HepG2 (cell line): ENCODE results near the gene FGD4.

Experiments used
- ATF1 ChIP-seq: IDR thresholded peaks from 2 replicates; pipeline ENCODE4 v1.6.1; 2016; ENCODE audit warnings: mild to moderate bottlenecking, control low read depth
- KLF6 ChIP-seq: IDR thresholded peaks from 2 replicates; pipeline ENCODE4 v1.8.0; 2016; ENCODE audit warnings: missing biosample characterization, missing genetic modification reagents
- MAFG ChIP-seq: sonication (generic); formaldehyde crosslinking; IDR thresholded peaks from 2 replicates; pipeline ENCODE4 v1.5.1; 2020; ENCODE audit warnings: mild to moderate bottlenecking, missing genetic modification reagents
- NR3C1 ChIP-seq: sonication (generic); formaldehyde crosslinking; IDR thresholded peaks from 2 replicates; pipeline ENCODE4 v1.4.0; 2020; ENCODE audit warnings: missing genetic modification reagents
- RAD21 ChIP-seq: fragments of 450-650 bp; formaldehyde crosslinking; IDR thresholded peaks from 2 replicates; pipeline ENCODE4 v1.5.0; 2020; ENCODE audit warnings: mild to moderate bottlenecking
- YY1 ChIP-seq: IDR thresholded peaks from 2 replicates; pipeline ENCODE4 v1.6.1; 2011; ENCODE audit warnings: low read length, low read depth, moderate library complexity, mild to moderate bottlenecking; ENCODE audit not compliant: insufficient read depth, insufficient replicate concordance
- ZMAT3 ChIP-seq: sonication (generic); formaldehyde crosslinking; conservative IDR thresholded peaks from 2 replicates; pipeline ENCODE4 v1.7.0; 2021; ENCODE audit warnings: missing genetic modification reagents
- TF ChIP-seq, protein P1 (sequence below): sonication (generic); formaldehyde crosslinking; IDR thresholded peaks from 2 replicates; pipeline ENCODE4 v1.8.1; 2022; ENCODE audit warnings: low read depth, mild to moderate bottlenecking, missing genetic modification reagents
- TF ChIP-seq, protein P2 (sequence below): sonication (generic); formaldehyde crosslinking; IDR thresholded peaks from 2 replicates; pipeline ENCODE4 v1.5.0; 2020; ENCODE audit warnings: mild to moderate bottlenecking, missing genetic modification reagents, moderate library complexity
- TF ChIP-seq, protein P3 (sequence below): sonication (generic); formaldehyde crosslinking; IDR thresholded peaks from 2 replicates; pipeline ENCODE4 v1.5.0; 2020; ENCODE audit warnings: mild to moderate bottlenecking, missing genetic modification reagents, borderline replicate concordance
- TF ChIP-seq, protein P4 (sequence below): sonication (generic); formaldehyde crosslinking; IDR thresholded peaks from 2 replicates; pipeline ENCODE4 v1.4.0; 2020; ENCODE audit warnings: missing genetic modification reagents

DNA sequence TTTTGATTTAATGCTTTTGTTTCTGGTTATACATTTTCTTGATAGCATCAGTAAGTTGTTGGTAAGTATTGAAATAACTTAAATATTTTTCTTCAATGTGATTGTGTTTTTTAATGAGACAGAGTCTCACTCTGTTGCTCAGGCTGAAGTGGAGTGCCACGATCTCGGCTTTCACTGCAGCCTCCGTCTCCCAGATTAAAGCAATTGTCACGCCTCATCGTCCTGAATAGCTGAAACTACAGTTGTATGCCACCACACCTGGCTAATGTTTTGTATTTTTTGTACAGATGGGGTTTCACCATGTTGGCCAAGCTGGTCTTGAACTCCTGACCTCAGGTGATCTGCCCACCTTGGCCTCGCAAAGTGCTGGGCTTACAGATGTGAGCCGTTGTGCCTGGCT lies 78.8 kb downstream of the FGD4 start:
- TF ChIP-seq, protein P1, sequence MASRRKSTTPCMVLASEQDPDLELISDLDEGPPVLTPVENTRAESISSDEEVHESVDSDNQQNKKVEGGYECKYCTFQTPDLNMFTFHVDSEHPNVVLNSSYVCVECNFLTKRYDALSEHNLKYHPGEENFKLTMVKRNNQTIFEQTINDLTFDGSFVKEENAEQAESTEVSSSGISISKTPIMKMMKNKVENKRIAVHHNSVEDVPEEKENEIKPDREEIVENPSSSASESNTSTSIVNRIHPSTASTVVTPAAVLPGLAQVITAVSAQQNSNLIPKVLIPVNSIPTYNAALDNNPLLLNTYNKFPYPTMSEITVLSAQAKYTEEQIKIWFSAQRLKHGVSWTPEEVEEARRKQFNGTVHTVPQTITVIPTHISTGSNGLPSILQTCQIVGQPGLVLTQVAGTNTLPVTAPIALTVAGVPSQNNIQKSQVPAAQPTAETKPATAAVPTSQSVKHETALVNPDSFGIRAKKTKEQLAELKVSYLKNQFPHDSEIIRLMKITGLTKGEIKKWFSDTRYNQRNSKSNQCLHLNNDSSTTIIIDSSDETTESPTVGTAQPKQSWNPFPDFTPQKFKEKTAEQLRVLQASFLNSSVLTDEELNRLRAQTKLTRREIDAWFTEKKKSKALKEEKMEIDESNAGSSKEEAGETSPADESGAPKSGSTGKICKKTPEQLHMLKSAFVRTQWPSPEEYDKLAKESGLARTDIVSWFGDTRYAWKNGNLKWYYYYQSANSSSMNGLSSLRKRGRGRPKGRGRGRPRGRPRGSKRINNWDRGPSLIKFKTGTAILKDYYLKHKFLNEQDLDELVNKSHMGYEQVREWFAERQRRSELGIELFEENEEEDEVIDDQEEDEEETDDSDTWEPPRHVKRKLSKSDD (CRISPR knock-in tag), result no peak
- TF ChIP-seq, protein P2, sequence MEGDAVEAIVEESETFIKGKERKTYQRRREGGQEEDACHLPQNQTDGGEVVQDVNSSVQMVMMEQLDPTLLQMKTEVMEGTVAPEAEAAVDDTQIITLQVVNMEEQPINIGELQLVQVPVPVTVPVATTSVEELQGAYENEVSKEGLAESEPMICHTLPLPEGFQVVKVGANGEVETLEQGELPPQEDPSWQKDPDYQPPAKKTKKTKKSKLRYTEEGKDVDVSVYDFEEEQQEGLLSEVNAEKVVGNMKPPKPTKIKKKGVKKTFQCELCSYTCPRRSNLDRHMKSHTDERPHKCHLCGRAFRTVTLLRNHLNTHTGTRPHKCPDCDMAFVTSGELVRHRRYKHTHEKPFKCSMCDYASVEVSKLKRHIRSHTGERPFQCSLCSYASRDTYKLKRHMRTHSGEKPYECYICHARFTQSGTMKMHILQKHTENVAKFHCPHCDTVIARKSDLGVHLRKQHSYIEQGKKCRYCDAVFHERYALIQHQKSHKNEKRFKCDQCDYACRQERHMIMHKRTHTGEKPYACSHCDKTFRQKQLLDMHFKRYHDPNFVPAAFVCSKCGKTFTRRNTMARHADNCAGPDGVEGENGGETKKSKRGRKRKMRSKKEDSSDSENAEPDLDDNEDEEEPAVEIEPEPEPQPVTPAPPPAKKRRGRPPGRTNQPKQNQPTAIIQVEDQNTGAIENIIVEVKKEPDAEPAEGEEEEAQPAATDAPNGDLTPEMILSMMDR (CRISPR knock-in tag), result no peak
- TF ChIP-seq YY1 (no peak), NR3C1 (CRISPR knock-in tag) (no peak), KLF6 (CRISPR knock-in tag) (no peak), RAD21 (CRISPR knock-in tag) (no peak), ZMAT3 (CRISPR knock-in tag) (no peak), MAFG (CRISPR knock-in tag) (no peak), ATF1 (CRISPR knock-in tag) (no peak)
- TF ChIP-seq, protein P3, sequence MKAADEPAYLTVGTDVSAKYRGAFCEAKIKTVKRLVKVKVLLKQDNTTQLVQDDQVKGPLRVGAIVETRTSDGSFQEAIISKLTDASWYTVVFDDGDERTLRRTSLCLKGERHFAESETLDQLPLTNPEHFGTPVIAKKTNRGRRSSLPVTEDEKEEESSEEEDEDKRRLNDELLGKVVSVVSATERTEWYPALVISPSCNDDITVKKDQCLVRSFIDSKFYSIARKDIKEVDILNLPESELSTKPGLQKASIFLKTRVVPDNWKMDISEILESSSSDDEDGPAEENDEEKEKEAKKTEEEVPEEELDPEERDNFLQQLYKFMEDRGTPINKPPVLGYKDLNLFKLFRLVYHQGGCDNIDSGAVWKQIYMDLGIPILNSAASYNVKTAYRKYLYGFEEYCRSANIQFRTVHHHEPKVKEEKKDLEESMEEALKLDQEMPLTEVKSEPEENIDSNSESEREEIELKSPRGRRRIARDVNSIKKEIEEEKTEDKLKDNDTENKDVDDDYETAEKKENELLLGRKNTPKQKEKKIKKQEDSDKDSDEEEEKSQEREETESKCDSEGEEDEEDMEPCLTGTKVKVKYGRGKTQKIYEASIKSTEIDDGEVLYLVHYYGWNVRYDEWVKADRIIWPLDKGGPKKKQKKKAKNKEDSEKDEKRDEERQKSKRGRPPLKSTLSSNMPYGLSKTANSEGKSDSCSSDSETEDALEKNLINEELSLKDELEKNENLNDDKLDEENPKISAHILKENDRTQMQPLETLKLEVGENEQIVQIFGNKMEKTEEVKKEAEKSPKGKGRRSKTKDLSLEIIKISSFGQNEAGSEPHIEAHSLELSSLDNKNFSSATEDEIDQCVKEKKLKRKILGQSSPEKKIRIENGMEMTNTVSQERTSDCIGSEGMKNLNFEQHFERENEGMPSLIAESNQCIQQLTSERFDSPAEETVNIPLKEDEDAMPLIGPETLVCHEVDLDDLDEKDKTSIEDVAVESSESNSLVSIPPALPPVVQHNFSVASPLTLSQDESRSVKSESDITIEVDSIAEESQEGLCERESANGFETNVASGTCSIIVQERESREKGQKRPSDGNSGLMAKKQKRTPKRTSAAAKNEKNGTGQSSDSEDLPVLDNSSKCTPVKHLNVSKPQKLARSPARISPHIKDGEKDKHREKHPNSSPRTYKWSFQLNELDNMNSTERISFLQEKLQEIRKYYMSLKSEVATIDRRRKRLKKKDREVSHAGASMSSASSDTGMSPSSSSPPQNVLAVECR (CRISPR knock-in tag), result no peak
- TF ChIP-seq, protein P4, sequence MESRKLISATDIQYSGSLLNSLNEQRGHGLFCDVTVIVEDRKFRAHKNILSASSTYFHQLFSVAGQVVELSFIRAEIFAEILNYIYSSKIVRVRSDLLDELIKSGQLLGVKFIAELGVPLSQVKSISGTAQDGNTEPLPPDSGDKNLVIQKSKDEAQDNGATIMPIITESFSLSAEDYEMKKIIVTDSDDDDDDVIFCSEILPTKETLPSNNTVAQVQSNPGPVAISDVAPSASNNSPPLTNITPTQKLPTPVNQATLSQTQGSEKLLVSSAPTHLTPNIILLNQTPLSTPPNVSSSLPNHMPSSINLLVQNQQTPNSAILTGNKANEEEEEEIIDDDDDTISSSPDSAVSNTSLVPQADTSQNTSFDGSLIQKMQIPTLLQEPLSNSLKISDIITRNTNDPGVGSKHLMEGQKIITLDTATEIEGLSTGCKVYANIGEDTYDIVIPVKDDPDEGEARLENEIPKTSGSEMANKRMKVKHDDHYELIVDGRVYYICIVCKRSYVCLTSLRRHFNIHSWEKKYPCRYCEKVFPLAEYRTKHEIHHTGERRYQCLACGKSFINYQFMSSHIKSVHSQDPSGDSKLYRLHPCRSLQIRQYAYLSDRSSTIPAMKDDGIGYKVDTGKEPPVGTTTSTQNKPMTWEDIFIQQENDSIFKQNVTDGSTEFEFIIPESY (CRISPR knock-in tag), result no peak
